Suppressor macrophage treated with lipopolysaccharide for 1 hour (primary cell): ENCODE measurements around the gene PRR16.
"Not testable (repeated sequence)": the region's sequence is repeated elsewhere in the genome, so short reads cannot be mapped to it uniquely, and the experiment has no call there.

ENCODE experiments used
- DNase-seq, 3 donors: peaks; one replicate each; pipeline ENCODE4 v3.0.0-alpha.2; 2020 to 2022

The PRR16 gene

DNA sequence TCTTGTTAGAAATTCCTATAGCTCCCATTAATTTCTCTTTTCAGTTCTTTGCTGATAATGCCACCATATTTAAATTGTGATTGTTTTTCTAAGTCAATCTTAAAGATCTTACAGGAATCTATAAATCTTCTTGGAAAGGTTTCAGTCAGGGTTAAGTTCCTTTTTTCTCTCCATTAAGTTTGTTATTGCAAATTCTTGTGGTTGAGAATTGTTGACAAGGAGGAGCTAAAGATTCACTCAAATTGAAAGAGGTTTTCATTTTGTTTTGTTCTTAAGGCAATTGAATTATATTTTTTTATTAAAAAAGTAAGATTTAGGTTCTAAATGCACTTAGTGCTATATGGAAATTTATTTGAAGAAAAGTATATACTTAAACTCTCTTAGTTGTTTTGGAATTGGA, 213.4 kb downstream of the PRR16 start:
- no peak for DNase-seq

DNA sequence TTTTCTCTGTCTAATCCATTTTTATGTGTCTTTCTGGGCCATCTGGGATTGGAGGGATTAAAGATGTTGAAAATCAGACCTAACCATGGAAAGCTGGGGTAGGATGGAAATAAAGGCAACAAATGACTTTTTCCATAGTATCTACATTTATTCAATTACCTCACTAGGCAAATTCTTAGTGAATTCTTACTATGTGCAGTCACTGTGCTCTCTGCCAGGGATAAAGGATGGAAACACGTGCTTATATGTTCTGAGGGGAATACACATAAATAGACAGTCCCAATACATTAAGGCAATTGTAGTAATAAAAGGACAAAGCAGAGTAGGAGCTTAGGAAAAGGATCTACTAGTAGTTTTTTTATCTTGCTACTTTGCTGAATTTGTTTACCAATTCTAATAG, 214.2 kb downstream of the PRR16 start:
- DNase-seq: no peak

DNA sequence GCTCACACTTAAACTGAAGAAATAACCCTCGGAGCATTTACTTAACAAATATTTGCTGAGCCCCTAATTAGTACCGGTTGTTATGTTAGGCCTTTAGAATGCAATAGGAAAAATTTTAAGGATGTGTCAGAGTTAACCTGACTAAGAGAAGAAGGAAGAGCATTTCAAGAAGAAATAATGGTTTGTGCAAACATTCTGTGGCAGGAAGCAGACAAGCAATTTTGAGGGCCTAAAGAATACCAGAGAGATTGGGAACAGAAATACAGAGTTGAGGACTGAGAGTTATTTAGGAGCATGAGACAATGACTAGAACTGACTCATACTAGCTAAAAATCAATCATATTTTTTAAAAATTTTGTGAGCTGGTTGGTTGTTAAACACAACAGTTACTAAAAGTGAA, 218.8 kb downstream of the PRR16 start:
- no peak for DNase-seq

DNA sequence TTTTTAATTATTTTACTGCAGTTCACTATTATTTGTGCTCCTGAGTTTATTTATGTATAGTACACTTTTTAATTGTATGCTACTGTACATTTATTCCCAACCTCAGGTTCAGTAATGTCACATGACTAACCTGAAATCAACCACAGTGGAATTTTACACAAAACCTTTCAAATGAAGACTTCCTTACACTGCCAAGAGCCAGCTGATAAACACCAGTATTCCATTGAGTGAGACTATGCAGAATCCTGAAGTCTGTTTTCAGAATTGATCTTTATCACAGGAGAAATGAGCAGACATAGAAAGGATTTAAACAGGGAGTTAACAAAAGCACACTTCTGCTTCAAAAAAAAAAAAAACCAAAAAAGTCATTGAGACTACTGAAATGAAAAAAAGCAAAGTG, 219.5 kb downstream of the PRR16 start:
- no peak for DNase-seq

DNA sequence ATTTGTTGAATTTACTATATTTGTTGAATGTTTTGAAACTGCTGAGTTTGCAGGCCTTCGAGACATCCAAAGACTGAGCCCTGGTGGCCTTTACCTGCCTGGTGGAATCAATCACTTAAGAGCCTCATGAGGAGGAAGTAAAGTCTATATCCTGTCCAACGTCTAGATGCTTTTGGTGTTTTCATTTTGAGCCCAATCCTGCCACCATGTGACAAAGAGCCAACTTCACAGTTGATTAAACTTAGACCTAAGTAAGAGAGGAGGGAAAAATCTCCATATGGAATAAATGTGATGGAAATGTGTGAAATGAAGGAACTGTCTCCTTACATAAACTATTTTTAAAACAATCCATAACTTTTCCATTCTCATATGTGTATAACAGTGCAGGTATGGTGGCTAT, 220.1 kb downstream of the PRR16 start:
- DNase-seq: no peak

DNA sequence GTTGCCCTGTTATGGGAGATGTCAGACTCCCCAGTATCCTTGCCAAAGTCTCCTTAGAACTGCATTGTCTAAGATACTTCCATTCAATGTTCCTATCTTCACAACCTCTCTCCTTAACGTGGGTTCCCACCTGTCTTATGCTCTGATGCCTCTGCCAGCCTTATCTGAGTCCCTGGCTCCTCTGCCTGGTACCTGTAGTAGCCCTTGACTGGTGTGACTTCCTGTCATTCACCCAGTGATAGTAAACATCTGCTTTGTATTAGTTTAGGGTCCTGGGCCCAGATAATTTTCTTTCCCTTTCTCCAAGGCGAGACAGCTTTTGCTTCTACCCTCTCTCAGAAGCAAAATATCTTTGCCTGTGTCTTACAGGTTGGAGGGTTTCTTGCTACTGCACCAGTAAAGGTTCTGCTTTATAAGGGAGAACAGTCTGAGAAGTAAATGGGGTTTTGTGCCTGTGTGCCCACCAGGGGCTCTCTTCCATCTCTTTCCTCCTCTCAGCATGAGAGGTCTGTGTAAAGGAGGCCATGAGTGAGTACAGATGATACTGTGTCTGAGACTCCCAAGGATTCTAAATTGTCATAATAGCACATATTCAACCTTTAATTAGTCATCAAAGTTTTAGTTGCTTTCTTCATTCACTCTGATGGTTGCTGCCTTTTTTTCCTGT, 220.8 kb downstream of the PRR16 start:
- DNase-seq: no peak

DNA sequence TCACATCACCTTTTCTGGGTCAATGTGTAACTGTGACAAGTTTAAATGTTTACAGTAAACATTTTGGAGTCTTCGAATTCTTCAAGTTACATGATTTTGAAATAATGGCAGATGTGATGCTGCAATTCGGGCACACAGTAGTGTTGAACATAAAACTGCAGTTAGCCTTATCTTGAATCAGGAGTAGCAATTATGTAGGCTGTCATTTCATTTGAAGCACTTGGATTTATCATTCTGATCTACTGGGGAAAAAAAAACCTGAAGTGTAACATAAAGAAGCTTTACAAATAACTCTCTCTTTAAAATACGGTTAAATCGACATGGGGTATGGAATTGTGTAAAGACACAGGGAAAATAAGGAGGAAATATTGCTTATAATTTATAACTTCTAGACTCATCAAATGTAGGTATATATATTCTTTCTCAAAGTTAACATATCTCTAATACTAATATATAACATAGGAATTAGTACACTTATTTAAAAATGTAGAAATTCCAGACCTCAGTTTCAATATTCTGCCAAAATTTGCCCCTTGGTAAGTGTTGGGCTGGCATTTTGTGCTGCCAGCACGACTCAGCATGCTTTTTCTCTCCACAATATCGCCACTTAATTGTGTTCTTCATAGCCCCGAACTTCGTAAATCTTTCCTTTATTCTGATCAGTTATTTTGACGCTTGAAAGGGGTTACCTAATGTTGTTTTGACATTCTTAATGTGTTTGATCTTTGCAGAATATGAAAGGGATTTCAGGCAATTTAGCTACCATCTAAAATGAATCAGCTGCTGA, 226.7 kb downstream of the PRR16 start:
- DNase-seq: no peak

DNA sequence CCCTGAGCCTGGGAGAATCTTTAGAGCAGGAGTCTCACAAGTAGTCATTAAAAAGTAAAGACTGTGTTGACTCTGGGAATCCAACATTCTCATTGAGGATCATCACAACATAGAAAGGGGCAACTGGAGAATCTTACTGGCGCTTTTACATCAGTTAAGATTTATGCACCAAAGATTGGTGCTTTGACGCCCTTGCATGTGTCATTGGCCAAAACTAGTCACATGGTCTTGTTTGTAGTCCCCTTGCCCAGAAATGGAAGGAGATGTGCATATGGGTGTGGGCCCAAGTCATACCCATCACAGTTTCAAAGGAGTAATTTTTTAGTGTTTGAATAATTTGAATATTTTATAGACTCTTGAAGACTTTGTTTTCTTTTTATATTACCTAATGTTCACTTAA, 228.2 kb downstream of the PRR16 start:
- DNase-seq: no peak

DNA sequence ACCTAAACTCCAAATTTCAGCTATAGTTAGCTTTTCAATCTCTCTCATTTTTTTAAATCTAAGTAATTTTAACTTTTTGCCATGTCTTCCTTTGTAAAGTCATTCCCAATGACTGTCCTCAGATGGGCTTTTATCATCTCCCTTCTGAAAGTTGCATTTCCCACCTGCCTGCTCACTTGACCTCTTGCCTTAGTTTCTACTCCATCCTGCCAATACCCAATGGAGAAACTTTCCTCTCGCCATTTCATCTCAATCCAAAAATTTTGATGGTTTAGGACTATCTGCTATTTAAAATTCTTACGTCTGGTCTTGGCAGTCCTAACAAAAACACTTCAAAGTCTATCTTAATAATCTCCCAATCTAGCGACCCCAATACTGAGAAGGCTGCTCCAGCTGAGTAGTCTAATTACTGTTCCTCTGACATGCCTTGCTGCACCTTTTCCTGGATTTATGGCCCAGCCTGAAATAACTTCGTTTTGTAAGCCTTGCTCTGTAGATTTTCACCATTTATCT, 231.3 kb downstream of the PRR16 start:
- DNase-seq: no peak

DNA sequence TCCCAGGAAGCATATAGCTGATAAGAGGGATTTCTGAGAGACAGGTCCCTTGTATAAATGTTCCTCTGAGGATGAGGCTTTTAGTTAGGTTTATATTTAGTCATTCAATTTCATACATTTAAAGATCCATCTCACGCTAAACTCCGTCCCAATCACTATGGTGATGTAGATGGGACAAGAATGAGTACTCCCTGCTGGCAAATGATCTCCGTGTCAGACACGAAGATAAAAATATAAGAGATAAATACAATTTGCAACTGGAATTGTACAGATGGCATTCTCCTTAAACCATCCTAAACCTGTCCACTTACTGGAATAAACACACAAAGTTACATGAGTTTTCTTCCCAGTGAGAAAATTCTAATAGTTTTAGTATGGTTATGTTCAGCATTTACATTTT, 233.0 kb downstream of the PRR16 start:
- DNase-seq: no peak

DNA sequence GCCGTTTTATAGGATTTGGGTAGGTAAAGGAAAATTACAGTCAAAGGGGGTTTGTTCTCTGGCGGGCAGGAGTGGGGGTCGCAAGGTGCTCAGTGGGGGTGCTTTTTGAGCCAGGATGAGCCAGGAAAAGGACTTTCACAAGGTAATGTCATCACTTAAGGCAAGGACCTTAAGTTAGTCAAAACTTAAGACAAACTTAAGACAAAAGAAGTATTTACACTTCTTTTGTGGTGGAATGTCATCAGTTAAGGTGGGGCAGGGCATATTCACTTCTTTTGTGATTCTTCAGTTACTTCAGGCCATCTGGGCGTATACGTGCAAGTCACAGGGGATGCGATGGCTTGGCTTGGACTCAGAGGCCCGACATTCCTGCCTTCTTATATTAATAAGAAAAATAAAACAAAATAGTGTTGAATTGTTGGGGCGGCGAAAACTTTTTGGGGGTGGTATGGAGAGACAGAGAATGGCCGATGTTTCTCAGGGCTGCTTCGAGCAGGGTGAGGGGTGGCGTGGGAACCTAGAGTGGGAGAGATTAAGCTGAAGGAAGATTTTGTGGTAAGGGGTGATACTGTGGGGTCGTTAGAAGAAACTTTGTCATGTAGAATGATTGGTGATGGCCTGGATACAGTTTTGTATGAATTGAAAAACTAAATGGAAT, 233.7 kb downstream of the PRR16 start:
- DNase-seq: not testable (repeated sequence)

DNA sequence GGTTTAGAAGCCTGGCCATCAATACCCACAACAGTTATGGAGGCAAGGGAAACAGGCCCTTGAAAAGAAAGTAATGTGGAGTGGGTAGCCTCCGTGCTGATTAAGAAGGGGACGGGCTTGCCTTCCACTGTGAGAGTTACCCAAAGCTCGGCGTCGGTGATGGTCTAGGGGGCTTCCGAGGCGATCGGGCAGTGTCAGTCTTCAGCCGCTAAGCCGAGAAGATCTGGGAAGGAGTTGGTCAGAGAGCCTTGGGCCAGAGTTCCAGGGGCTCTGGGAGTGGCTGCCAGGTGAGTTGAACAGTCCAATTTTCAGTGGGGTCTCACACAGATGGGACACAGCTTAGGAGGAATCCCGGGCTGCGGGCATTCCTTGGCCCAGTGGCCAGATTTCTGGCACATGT, 236.6 kb downstream of the PRR16 start:
- DNase-seq: not testable (repeated sequence)

DNA sequence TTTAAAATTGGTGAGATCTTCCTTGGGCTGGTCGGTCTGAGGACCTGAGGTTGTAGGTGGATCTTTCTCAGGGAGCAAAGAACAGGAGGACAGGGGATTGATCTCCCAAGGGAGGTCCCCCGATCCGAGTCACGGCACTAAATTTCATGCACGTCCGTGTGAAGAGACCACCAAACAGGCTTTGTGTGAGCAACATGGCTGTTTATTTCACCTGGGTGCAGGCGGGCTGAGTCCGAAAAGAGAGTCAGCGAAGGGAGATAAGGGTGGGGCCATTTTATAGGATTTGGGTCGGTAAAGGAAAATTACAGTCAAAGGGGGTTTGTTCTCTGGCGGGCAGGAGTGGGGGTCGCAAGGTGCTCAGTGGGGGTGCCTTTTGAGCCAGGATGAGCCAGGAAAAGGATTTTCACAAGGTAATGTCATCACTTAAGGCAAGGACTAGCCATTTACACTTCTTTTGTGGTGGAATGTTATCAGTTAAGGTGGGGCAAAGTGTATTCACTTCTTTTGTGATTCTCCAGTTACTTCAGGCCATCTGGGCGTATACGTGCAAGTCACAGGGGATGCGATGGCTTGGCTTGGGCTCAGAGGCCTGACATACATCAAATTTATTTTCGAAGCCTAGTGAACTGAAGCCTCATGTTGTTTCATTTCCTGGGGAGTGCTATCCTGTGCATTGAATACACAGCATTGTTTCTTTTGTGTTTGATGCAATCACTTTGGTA, 238.9 kb downstream of the PRR16 start:
- DNase-seq: not testable (repeated sequence)

DNA sequence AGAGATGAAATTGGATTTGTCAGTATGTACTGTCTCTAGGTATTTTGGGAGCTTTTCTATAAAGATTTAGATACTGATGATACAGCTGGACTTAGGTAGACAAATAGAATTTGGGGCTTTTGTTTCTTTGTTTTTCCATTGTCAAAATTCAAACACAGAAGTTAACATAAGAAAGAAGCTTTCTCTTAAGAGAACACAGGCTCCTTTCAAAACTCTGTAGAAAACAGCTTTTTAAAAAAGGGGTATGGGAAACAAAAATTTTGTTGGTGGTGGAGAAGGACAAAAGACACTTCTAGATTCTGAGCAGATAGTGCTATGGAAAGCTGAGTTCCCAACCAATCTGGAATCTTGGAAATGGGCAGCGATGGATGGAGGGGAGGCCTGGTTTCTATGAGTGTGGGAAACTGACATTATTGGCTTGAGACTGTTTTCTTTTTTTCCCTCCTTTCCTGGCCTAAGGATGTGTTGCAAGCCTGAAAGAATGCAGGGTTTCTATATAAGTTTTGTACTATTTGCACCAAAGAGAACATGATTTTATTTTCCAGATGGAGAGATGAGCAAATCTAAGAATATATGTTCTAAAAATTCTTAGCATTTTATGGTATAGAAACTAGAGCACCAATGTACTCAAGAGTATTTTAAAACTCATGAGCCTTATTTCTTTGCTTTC, 240.0 kb downstream of the PRR16 start:
- no peak for DNase-seq

DNA sequence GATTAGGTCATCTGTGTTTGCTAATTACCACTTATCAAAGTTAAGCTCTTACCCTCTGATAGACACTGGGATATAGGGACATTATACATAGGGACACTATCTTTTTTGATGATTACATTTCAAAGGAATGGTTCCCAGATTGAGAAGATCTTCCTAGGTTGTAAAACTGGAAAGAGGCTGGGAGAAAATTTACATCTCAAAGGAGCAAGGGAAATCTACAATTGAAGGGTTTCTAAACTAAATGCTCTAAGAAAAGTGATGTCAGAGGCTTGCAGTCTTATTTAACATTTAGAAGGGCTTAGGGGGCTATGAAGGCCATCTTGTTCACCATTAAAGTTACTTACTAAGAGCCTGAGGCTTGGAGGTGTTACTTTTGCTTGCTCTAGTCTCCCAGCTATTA, 242.8 kb downstream of the PRR16 start:
- DNase-seq: no peak

DNA sequence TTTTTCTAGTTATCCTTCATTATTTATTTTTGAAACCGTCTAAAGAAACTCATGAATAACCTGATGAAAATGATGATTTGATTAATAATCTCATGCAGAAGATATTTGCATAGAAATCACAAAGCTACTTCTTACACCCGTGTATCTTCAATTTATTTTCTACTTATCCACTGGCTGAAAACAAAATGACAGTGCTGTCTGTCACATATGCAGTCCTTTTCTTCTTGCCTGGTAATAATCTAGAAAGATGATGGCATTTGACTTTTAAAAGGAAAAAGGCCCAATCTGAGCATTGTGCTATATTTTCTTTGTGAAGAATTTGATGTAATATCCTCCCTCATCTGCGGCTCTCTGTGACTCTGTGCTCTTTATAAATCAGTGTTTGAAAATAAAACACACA, 253.3 kb downstream of the PRR16 start:
- DNase-seq: no peak

DNA sequence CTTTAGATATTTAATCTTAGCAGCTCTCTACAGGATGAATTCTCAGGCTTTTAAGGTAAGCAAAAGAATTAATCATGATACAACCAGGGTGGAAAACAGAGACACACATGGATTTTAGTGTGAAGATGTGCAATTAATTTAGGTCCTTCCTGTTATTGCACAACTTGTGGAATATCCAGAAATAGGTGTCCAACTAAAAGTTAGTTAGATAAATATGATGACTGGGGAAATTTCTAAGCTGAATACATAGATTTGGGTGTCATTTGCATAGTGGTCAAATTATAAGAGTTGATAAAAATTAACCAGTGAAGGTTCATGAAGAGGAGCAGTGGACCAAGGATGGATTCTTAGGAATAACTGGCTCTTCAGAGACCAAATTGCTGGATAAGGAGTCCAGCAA, 266.1 kb downstream of the PRR16 start:
- no peak for DNase-seq

DNA sequence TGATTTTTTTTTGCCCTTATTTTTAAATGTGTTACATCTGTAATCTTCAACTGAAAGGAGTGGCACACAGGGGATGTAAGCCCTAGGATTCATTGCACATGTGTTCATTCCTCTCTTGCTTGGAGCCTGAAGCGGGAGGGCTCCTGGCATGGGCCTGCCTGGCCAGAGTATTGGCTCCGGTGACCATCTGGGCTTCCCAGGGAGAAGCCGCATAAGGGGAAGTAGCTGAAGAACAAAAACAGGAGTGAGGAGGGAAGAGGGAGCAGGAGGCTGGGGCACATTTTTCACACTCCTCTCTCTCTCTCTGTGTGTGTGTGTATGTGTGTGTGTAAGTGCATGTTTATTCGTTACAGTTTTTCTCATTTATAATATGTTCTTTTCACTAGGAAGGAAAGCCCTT, 269.9 kb downstream of the PRR16 start:
- peak in 1 of 3 donors; percentile 0 for DNase-seq

DNA sequence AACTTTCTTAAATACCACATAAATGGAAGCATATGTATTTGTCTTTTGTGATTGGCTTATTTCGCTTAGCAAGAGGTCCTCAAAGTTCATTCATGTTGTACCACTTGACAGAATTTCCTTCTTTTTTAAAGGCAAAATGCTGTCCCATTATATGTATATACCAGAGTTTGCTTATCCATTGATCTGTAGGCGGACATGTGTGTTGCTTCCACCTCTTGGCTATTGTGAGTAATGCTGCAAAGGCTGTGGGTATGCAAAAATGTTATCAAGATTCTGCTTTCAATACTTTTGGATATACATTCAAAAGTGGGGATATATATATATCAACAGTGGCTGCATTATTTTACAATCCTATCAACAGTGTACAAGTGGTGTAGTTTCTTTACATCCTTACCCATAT, 271.0 kb downstream of the PRR16 start:
- no peak for DNase-seq
